Measurements from ENCODE around the gene SYPL2. TPM values are rescaled to one million over a fixed set of nuclear protein-coding genes. Genes with fewer than 3 reads are reported as not detected.

The SYPL2 gene
- total and polyA plus RNA-seq, 2 donors (not counting 1 experiment from before 2014, with no cell fraction given) = 1.7 to 1.8 TPM

GRCh38 chr1:109503935-109504334 lies 37.6 kb downstream of the SYPL2 start:
- Histone ChIP-seq H3K4me2 (ENCODE audit: extremely low read depth, insufficient read depth, low read length) (no peak overlapping the region), H3K4me1 (ENCODE audit: control insufficient read depth, extremely low read depth, insufficient read depth, low read length) (peaks cover 5% of the 10 kb centered on the region), H3K27me3 (ENCODE audit: control insufficient read depth, insufficient read depth, low read length) (peaks cover 3% of the 10 kb centered on the region), H2AFZ (ENCODE audit: low read length) (no peak overlapping the region), H4K20me1 (ENCODE audit: control insufficient read depth, extremely low read depth, insufficient read depth, low read length) (no peaks in the 10 kb centered on the region), H3K9me3 (ENCODE audit: control insufficient read depth, insufficient read depth, low read depth, low read length) (no peaks in the 10 kb centered on the region), H3K4me3 (replicated peaks in 1 of 4; ENCODE audit: control extremely low read depth in 1 of 4, insufficient read depth in 1 of 4, low read depth in 3 of 4, low read length in 4 of 4) (no peak overlapping the region), H3K79me2 (ENCODE audit: control insufficient read depth, insufficient read depth, low read length) (no peaks in the 10 kb centered on the region), H3K36me3 (ENCODE audit: control insufficient read depth, insufficient read depth, low read length) (no peaks in the 10 kb centered on the region), H3K9ac (ENCODE audit: insufficient read depth, low read length) (no peak overlapping the region), H3K27ac (ENCODE audit: insufficient read depth, low read length) (no peak overlapping the region)
- DNase-seq (ENCODE audit: low read depth in 2 of 2) = no peak
- no peak for TF ChIP-seq EZH2 (IDR thresholded peaks at IDR 0.05; ENCODE audit: low read length, missing control alignments)
- TF ChIP-seq CTCF (conservative IDR thresholded peaks at IDR 0.05 in 1 of 2, IDR thresholded peaks at IDR 0.05 in 1 of 2; ENCODE audit: low read depth in 1 of 2, low read length in 2 of 2) = no peak

GRCh38 chr1:109504974-109505373 lies 38.6 kb downstream of the SYPL2 start:
- H3K9me3 ChIP-seq (ENCODE audit: control insufficient read depth, insufficient read depth, low read depth, low read length) = no peaks in the 10 kb centered on the region
- no peak overlapping the region for H3K4me2 ChIP-seq (ENCODE audit: extremely low read depth, insufficient read depth, low read length)
- peaks cover 3% of the 10 kb centered on the region for H3K27me3 ChIP-seq (ENCODE audit: control insufficient read depth, insufficient read depth, low read length)
- no peak overlapping the region for H3K27ac ChIP-seq (ENCODE audit: insufficient read depth, low read length)
- H2AFZ ChIP-seq (ENCODE audit: low read length) = no peak overlapping the region
- no peak for DNase-seq (ENCODE audit: low read depth in 2 of 2)
- H3K36me3 ChIP-seq (ENCODE audit: control insufficient read depth, insufficient read depth, low read length) = no peaks in the 10 kb centered on the region
- no peak overlapping the region for H3K4me3 ChIP-seq (replicated peaks in 1 of 4; ENCODE audit: control extremely low read depth in 1 of 4, insufficient read depth in 1 of 4, low read depth in 3 of 4, low read length in 4 of 4)
- TF ChIP-seq CTCF (conservative IDR thresholded peaks at IDR 0.05 in 1 of 2, IDR thresholded peaks at IDR 0.05 in 1 of 2; ENCODE audit: low read depth in 1 of 2, low read length in 2 of 2) (no peak), EZH2 (IDR thresholded peaks at IDR 0.05; ENCODE audit: low read length, missing control alignments) (no peak)
- no peaks in the 10 kb centered on the region for H4K20me1 ChIP-seq (ENCODE audit: control insufficient read depth, extremely low read depth, insufficient read depth, low read length)
- no peak overlapping the region for H3K9ac ChIP-seq (ENCODE audit: insufficient read depth, low read length)
- peaks cover 5% of the 10 kb centered on the region for H3K4me1 ChIP-seq (ENCODE audit: control insufficient read depth, extremely low read depth, insufficient read depth, low read length)
- H3K79me2 ChIP-seq (ENCODE audit: control insufficient read depth, insufficient read depth, low read length) = no peaks in the 10 kb centered on the region

- no peak for DNase-seq (ENCODE audit: low read depth in 2 of 2)
- no peaks in the 10 kb centered on the region for H3K9me3 ChIP-seq (ENCODE audit: control insufficient read depth, insufficient read depth, low read depth, low read length)
- H3K79me2 ChIP-seq (ENCODE audit: control insufficient read depth, insufficient read depth, low read length) = no peaks in the 10 kb centered on the region
- no peak overlapping the region for H3K9ac ChIP-seq (ENCODE audit: insufficient read depth, low read length)
- H3K36me3 ChIP-seq (ENCODE audit: control insufficient read depth, insufficient read depth, low read length) = no peaks in the 10 kb centered on the region
- H3K27ac ChIP-seq (ENCODE audit: insufficient read depth, low read length) = no peak overlapping the region
- no peaks in the 10 kb centered on the region for H4K20me1 ChIP-seq (ENCODE audit: control insufficient read depth, extremely low read depth, insufficient read depth, low read length)
- H3K27me3 ChIP-seq (ENCODE audit: control insufficient read depth, insufficient read depth, low read length) = peaks cover 3% of the 10 kb centered on the region
- no peak overlapping the region for H3K4me3 ChIP-seq (replicated peaks in 1 of 4; ENCODE audit: control extremely low read depth in 1 of 4, insufficient read depth in 1 of 4, low read depth in 3 of 4, low read length in 4 of 4)
- H3K4me2 ChIP-seq (ENCODE audit: extremely low read depth, insufficient read depth, low read length) = no peak overlapping the region
- H2AFZ ChIP-seq (ENCODE audit: low read length) = no peak overlapping the region
- H3K4me1 ChIP-seq (ENCODE audit: control insufficient read depth, extremely low read depth, insufficient read depth, low read length) = peaks cover 7% of the 10 kb centered on the region
- no peak for TF ChIP-seq EZH2 (IDR thresholded peaks at IDR 0.05; ENCODE audit: low read length, missing control alignments)
- no peak for TF ChIP-seq CTCF (conservative IDR thresholded peaks at IDR 0.05 in 1 of 2, IDR thresholded peaks at IDR 0.05 in 1 of 2; ENCODE audit: low read depth in 1 of 2, low read length in 2 of 2)
Observed at GRCh38 chr1:109508001-109508872, 41.9 kb downstream of the SYPL2 start.
